Panc1 (cell line): ENCODE measurements around the gene ERN1.

Source experiments
- POLR2AphosphoS5 ChIP-seq: IDR thresholded peaks from 2 replicates; pipeline ENCODE4 v1.6.1; 2012; ENCODE audit warnings: mild to moderate bottlenecking, low read depth, low read length, moderate library complexity
- TF ChIP-seq, protein P1 (sequence below): fragments of 450-650 bp; IDR thresholded peaks from 2 replicates; pipeline ENCODE4 v1.5.1; 2017; ENCODE audit warnings: mild to moderate bottlenecking

DNA sequence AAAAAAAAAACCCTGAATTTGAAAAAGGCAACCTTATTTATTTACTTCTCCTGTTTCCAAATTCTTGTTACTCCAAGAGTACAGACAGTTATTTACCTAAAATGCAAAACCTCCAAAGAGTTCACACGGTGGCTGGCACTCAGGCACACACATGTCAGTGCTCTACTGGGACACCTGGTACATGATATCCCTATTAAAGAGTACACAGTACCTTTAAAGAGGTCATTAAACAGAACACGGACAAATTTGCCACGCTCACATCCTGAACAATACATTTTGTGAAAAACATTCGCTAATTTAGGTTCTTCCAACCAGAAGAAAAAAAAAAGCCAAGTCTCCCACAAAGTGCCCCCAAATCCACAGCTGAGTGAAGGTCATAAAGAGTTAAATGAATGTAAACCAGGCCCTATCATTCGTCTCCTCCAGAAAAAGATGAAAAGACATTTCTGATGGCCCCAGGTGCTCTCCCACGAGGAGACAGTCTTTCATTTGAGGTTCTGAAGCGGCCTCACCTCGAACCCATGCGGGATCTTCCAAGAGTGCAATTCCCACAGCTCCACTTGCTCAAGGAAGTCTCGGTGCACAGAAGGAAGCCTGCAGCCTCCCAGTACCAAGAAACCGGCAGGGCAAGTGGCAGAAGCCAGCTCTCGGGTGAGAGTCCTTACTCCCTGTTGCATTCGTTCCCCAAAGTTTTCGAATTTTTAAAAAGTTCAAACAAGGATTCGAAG is 993 bp downstream of the ERN1 start:
- TF ChIP-seq POLR2AphosphoS5, result no peak
- TF ChIP-seq, protein P1, sequence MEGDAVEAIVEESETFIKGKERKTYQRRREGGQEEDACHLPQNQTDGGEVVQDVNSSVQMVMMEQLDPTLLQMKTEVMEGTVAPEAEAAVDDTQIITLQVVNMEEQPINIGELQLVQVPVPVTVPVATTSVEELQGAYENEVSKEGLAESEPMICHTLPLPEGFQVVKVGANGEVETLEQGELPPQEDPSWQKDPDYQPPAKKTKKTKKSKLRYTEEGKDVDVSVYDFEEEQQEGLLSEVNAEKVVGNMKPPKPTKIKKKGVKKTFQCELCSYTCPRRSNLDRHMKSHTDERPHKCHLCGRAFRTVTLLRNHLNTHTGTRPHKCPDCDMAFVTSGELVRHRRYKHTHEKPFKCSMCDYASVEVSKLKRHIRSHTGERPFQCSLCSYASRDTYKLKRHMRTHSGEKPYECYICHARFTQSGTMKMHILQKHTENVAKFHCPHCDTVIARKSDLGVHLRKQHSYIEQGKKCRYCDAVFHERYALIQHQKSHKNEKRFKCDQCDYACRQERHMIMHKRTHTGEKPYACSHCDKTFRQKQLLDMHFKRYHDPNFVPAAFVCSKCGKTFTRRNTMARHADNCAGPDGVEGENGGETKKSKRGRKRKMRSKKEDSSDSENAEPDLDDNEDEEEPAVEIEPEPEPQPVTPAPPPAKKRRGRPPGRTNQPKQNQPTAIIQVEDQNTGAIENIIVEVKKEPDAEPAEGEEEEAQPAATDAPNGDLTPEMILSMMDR, result no peak
